ENCODE data around the gene CDK17. TPM values are rescaled to one million over a fixed set of nuclear protein-coding genes. Genes with fewer than 3 reads are reported as not detected.
A peak's percentile ranks its signal among the peaks of the same experiment; 100 is the strongest.
"Not testable (repeated sequence)": the region's sequence is repeated elsewhere in the genome, so short reads cannot be mapped to it uniquely, and the experiment has no call there.

The CDK17 gene
- total RNA-seq: 167 and 197 TPM in 2 replicates

DNA sequence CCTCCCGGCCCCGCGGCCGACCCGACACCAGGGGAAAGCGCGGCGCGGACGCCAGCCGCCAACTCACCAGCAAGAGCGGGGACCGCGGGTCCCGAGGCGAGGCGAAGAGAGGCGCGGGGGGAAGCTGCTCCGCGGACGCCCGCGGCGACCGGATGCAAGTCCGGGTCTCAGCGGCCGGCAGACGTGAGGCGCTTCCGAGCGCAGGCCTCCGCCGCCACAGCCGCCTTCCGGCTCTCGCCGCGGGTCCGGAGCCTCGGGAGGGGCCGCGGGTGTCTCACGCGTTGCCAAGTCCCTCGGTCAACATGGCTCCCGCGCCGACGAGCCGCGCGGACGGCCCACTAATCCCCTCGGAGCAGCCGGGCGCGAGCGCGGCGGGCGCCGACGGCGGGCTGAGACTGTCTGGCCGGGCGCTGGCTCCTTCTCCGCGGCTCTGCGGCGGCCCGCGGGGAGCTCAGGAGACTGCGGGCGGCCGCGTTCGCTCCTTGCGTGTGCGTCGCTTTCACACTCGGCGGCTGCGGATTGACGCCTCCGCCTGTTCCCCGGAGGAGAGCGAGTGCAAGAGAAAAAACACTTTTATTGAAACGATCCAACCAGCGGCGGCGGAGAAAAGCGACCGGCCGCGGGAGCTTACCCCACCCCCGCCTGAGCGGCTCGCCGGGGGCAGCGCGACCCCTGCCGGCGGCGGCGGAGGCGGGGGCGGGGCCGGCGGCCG, at the start of gene CDK17:
Gene CDK17, minus strand, starts transcription at position 521 of the 712 bp plus-strand sequence. CDS start 65,603 bp downstream, outside the sequence.
- DNase-seq (ENCODE audit: extremely low read depth, low read depth, low spot score): no peak

DNA sequence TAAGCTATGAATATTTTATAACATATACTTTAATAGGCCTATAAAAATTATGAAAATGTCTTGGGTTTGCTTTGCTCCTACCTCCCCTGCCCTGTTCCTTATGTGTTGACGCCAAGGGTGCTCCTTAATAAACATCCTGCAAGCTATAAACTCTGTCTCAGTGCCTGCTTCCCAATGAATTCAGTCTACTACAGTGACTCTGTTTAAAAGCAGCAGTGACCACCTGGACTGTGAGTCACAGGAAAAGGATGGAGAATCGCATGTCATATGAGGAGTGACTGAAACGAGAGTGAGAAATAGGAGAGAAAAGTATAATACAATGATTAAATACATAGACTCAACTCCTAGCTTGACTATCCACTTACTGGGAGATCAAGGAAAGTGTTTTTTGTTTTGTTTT, 48.1 kb upstream of the CDK17 start:
- no peak for DNase-seq (ENCODE audit: extremely low read depth, low read depth, low spot score)

DNA sequence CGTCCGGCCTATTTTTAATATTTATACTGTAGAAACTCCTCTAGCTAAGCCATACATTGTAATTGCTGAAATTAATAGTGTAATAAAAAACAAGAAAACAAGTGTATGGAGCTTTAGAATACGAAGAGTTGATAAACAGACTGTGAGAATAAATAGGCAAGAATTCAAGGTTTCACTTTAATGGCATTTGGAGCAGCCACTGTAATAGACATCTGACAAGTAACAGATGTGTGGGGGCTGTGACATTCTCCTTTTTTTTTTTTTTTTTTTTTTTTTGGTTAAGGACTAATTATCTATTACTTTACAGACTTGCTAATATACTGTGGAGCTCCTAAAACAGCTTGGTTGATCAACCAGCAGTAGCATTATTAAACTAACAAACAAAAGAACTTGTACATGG, 47.0 kb upstream of the CDK17 start:
- no peak for DNase-seq (ENCODE audit: extremely low read depth, low read depth, low spot score)

DNA sequence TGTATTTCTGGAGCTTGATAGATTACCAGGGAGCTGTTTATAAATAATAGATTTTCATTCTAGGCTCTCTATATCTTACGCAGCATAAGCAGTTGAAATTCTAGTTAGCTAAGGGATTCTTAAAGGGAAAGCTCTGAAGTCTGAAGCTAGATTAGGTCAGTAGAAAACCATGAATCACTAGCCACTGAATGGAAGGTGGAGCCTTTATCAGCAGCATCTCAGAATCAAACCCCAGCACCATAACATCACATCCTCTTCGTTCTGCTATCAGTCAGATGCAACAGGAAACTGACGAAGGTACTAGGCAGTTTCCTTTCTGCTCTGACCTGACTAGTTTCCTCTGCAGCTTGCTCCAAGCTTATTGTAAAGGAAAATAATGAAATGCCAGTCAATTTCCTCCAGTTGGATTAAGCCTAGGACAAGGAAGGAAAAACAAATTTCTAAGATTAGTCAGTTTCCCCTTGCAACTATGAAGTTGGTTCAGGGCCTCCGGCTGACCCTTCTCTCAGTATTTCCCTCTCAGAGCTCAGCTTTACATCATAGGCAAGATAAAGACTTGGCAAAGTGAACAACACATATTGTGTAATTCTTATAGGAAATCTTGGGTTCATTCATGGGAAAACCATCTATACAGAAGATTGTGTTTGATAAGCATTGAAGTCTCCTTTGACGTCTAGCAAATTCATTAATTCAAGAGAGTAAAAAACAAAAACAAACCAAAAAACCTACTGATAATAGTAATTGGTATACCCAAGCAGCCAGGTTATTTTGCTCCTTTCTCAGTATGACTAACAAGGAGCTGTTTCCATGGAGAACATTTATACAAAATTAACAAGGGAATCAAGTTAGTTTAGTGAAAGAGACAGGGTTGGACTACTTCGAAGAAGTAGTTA, 45.7 kb upstream of the CDK17 start:
- peak; percentile 100 for DNase-seq (ENCODE audit: extremely low read depth, low read depth, low spot score)

DNA sequence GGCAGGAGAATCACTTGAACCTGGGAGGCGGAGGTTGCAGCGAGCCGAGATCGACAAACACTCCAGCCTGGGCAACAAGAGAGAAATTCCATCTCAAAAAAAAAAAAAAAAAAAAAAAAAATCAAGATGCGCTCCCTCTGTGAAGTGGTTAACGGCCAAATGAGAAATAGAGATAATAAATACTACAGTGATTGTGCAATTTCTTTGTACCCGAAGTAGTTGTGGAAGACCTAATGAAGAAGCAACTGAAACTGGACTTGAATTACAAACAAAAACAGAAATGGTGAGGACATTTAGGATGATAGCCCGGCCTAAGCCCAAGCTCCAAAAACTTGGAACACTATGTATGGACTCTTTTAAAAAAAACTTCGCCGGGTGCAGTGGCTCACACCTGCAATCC, 44.2 kb upstream of the CDK17 start:
- DNase-seq (ENCODE audit: extremely low read depth, low read depth, low spot score): no peak

DNA sequence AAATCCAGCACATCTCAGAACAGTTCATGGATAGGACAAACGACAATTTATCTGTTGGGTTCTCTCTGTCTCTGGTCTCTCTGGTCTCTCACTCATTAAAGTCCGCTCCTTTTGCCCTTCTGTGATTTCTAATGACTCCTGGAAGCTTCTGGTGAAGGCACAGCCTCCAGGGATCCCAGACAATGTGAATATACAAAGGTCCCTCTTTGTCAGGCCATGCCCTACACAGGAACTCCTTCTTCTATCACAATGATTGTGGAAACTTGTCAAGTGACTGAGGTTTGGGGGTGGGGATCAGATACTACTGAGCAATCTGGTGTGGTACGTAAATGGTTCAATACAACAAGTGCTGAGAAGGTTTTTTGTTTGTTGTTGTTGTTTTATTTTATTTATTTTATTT, 42.7 kb upstream of the CDK17 start:
- DNase-seq (ENCODE audit: extremely low read depth, low read depth, low spot score): no peak

DNA sequence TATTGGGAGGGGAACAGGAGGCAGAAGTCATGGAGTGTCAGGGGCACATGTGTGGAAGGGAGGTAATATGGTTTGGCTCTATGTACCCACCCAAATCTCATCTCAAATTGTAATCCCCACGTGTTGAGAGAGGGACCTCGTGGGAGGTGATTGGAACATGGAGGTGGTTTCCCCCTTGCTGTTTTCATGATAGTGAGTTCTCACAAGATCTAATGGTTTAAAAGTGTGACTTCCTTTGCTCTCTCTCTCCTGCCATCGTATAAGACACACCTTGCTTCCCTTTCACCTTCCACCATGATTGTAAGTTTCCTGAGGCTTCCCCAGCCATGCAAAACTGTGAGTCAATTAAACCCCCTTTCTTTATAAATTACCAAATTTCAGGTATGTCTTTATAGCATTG, 41.6 kb upstream of the CDK17 start:
- no peak for DNase-seq (ENCODE audit: extremely low read depth, low read depth, low spot score)

DNA sequence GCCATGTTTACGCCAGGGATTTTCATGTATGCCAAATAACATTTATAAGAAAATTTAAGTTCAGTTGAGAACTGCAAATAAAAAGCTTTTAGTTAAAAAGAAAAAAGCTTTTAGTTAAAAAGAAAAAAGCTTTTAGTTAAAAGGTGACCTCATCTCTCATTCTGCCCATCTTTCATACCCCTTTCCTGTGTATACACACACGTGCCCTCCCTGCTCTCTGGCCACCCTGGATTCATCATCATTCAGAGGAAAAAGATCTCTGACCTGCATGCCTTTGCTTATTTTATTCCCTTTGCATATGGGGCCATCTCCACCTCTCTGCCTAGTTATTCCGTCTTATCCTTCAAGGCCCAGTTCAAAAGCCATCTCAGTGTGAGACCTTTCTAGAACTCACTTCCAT, 38.1 kb upstream of the CDK17 start:
- no peak for DNase-seq (ENCODE audit: extremely low read depth, low read depth, low spot score)

DNA sequence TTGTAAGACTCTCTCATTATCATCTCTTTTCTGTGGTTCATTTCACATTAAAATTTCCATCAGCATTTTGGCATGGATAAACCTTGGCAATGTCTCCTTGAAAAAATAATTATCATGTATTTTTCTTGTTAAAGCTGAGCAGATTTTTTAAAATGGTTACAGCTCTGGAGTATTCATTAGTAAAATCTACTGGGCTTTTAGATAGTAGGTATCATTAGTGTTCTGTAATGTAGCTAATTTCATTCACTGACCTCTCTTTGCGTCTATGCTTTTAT, 36.9 kb upstream of the CDK17 start:
- DNase-seq (ENCODE audit: extremely low read depth, low read depth, low spot score): no peak

DNA sequence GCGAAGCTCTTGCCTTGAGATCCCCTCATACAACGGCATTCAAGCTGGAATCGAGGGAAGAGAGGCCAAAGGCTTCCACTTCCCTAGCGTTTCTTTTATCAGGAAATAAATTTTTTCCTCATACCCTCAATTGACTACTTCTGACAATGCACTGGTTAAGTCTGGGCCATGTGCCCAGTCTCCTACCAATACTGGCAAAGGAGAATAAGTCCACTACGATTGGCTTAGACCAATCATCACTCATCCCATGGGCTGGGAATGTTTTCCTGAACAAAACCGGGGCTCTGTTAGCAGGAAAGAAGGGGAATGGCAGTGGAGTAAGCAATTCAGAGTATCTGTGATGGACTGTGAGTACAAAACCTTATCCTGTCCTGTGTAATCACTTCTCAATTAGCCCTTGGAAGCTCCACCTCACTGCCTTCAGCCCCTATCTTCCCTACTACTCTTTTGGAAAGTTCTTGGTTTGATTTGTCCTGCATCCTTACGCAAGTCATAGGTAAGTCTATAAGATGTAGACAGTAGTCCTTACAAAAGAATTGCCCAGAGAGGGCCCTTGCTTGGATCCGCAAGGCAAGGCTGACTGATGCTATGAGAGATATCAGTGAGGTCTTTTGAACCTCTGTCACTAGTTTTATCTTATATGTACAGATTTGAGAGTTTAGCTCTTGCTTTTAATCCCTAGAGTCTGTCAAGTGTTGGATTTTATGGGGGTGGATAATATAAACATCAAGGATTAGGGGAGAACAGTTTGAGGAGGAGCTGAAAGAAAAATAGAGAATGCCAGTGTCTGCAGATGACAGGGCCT, 36.3 kb upstream of the CDK17 start:
- no peak for DNase-seq (ENCODE audit: extremely low read depth, low read depth, low spot score)

DNA sequence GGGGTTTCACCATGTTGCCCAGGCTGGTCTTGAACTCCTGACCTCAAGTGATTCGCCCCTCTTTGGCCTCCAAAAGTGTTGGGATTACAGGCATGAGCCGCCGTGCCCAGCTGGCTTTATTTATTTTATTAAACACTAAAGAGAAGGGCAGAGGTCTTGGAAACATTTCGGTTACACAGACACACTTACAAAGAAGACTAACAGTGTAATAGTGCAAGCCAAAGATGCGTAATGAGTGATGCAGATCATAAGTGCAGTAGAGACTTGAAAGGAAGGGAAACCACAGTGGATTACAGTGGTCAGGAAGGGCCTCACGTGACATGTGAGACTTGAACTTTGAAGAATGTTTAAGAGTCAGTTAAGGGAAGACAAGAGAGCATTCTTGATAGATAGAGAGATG, 33.9 kb upstream of the CDK17 start:
- DNase-seq (ENCODE audit: extremely low read depth, low read depth, low spot score): no peak

DNA sequence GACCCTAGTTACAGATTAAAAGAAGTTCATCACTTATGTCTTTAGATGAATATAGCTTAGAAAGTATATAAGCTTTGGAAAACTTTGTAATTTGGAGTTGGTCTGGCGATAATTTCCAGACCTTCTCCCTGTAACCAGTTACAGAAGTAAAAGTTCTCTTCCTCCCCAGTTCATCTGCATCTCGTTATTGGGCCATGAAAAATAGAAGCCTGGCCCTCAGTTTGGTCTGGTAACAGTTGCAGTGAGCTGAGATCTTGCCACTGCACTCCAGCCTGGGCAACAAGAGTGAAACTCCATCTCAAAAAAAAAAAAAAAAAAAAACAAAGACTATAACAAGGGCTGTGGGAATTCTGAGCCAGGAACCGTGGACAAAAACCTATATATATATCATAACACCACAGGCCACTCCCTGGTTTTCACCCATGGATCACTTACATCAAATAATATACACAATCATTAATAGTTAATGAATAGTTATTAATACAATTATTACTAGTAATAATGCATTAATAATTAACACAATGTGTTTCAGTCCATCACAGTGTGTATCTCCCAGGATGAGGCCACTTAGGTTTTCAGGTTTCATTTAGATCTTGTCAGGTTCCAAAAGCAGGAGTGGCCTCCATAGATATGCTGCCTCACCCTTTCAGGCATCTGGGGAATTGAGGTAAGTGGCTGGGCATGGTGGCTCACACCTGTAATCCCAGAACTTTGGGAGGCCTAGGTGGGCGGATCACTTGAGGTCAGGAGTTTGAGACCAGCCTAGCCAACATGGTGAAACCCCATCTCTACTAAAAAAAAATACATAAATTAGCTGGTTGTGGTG, 32.5 kb upstream of the CDK17 start:
- not testable (repeated sequence) for DNase-seq (ENCODE audit: extremely low read depth, low read depth, low spot score)

DNA sequence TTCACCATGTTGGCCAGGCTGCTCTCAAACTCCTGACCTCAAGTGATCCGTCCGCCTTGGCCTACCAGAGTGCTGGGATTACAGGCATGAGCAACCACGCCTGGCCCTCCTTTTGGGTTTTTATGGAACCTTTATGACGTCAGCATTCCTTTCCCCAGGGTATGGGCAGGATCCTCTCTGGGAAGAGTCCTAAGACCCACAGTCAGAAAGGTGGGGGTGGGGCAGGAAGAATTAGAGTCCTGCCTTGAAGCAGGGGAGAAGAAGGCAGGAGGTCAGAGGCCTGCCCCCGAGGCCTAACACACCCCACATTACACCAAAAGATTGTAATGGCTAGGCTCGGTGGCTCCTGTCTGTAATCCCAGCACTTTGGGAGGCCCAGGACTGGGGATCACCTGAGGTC, 30.8 kb upstream of the CDK17 start:
- no peak for DNase-seq (ENCODE audit: extremely low read depth, low read depth, low spot score)

DNA sequence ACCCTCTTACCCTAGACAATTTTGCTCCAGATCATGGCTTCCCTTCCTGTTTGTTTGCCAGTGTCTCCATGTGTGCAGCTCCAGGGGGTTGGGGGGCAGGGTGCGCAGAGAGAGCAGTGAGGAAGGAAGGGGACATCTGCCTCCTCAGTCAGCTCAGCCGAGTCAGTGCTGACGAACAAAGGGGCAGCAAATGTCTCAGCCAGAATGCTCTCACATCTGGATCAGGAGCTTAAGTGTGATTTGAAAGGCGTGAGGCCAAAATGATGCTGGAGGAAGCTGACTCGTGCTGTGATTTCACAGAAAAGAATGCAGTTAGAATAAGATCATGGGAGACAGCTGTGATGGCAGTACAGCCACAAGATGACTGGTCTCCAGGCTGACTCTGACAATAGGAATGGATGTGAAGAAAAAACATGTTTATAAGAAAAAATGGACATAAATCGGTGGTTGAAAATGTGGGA, 27.1 kb upstream of the CDK17 start:
- DNase-seq (ENCODE audit: extremely low read depth, low read depth, low spot score): peak; percentile 100

DNA sequence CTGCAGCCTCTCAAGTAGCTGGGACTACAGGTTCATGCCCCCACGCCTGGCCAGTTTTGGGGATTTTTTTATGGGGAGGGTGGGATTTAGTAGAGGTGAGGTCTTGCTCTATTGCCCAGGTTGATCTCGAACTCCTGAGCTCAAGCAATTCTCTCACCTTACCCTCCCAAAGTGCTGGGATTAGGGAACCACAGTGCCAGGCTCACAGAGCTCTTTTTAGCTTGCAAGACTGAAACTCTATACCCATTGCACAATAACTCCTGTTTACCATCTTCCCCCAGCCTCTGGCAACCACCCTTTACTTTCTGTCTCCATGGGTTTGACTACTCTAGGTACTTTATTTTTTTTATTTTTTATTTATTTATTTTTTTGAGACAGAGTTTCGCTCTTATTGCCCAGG, 25.7 kb upstream of the CDK17 start:
- no peak for DNase-seq (ENCODE audit: extremely low read depth, low read depth, low spot score)

DNA sequence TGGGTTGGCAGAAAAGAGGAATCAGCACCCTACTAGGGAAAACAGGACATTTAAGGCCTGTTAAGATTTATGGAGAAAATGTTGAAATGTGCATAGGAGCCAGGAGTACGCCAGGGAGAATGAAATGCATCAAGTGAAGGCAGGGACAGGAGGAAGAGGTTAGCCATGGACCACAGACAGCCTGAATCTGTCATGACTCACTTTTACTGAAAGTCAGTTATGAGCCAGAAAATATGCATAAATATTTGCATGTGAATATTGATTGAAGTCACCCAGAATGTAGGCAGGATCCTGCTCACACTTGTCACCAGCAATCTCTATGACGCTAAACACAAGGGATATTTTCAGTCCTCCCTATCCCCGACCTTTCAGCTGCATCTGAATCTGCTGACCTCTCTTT, 25.1 kb upstream of the CDK17 start:
- DNase-seq (ENCODE audit: extremely low read depth, low read depth, low spot score): no peak

DNA sequence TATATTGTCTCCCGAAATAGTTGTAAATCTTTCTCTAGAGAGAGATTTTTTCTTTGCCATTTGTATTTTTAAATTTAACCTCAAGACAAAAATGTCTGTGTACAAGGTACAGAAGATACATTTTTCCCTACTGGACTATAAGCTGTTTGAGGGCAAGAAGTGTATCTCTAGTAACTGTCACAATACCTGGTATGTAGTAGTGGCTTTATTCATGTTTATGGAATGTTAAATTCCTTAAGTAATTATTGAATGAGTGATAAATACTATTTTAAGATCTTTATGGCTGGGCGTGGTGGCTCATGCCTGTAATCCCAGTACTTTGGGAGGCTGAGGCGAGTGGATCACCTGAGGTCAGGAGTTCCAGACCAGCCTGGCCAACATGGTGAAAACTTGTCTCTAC, 24.4 kb upstream of the CDK17 start:
- no peak for DNase-seq (ENCODE audit: extremely low read depth, low read depth, low spot score)

DNA sequence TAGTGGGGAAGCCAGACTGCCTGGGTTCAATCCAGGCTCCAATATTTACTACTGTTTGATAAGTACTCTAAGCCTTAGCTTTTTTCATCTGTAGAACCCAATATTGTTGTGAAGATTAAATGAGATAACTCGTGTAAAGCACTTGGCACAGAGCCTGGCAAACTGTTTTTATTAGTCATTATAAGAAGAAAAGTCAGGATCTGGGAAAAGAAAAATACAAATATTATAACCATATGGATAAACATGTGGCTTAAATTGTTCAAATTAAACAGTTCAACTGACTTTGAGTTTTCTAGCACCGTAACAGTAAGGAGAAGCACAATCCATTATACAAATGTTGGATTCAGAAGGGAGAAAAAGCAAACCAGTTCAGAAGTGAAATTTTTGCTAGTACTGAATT, 22.0 kb upstream of the CDK17 start:
- DNase-seq (ENCODE audit: extremely low read depth, low read depth, low spot score): no peak

DNA sequence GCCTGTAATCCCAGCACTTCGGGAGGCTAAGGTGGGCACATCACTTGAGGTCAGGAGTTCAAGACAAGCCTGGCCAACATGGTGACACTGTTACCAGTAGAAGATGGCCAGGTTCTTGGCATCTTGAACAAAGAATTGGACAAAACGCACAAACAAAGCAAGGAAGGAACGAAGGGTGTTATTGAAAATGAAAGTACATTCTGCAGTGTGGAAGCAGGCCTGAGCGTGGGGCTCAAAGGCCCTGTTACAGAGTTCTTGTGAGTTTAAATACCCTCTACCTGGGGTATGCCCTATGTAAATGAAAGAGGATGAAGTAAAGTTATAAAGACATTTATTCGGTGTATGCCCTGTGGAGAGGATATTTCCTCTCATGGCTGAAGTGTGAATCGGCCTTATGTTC, 20.8 kb upstream of the CDK17 start:
- DNase-seq (ENCODE audit: extremely low read depth, low read depth, low spot score): no peak

DNA sequence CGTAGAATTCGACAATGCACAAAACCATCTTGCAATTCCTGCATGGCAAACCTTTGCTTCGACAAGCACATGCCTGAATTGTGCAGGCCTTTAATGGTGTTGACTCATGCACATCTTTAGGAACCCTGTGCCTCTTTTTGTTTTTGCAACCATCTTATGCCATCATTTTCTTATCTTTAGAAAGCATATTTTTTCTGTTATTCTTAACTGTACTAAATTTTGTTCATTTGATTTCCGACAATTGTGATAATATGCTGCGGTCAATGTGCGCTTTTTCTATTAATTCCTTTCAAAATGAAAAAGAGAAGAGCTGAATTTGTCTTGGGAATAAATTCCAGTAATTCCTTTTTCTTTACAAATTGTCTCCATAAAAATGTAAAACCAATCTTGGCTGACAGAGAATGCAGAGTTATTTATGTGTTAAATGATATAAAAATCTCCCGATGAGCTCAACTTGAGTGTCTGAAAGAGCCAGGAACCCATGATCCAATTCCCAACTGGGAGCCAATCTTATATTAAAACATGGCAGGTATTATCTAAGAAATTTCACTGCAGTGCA, 20.1 kb upstream of the CDK17 start:
- DNase-seq (ENCODE audit: extremely low read depth, low read depth, low spot score): no peak

Measured in glomerular endothelial cell (primary cell).